GM12892 (cell line): ENCODE data around the gene NOXO1.

Source experiments
- DNase-seq: peaks from one replicate; pipeline ENCODE4 v3.0.0; 2011; ENCODE audit not compliant: insufficient read length
- FAIRE-seq: peaks from 2 replicates; lab custom pipeline; 2011; peaks lifted over from hg19 to GRCh38; lab: Jason Lieb, UNC
- POLR2A ChIP-seq: IDR thresholded peaks from 2 replicates; pipeline ENCODE4 v1.6.1; 2011; ENCODE audit warnings: low read depth, low read length, control low read depth
- POLR2AphosphoS5 ChIP-seq: IDR thresholded peaks from 2 replicates; pipeline ENCODE4 v1.6.1; 2011; ENCODE audit warnings: low read depth, low read length, control low read depth
- TAF1 ChIP-seq: IDR thresholded peaks from 2 replicates; pipeline ENCODE4 v1.6.1; 2011; ENCODE audit warnings: low read depth, mild to moderate bottlenecking, control low read depth, low read length, borderline replicate concordance

Gene NOXO1

GRCh38 chr16:1982991-1983543 is 1.8 kb upstream of the NOXO1 start:
- FAIRE-seq (peak; percentile 30), DNase-seq (no peak)
- no peak for TF ChIP-seq TAF1
- no peak for TF ChIP-seq POLR2A
- no peak for TF ChIP-seq POLR2AphosphoS5

GRCh38 chr16:1982013-1982433 is 754 bp upstream of the NOXO1 start:
- TF ChIP-seq POLR2AphosphoS5 (no peak), POLR2A (no peak), TAF1 (no peak)
- no peak for FAIRE-seq
- DNase-seq, result no peak

- no peak for DNase-seq
- TF ChIP-seq POLR2AphosphoS5 (no peak), TAF1 (no peak), POLR2A (no peak)
- no peak for FAIRE-seq
Observed at GRCh38 chr16:1980770-1981087, 540 bp downstream of the NOXO1 start.

GRCh38 chr16:1980030-1980769 is 1.1 kb downstream of the NOXO1 start:
- TF ChIP-seq POLR2A (no peak), TAF1 (no peak), POLR2AphosphoS5 (no peak)
- DNase-seq, result no peak
- no peak for FAIRE-seq

- FAIRE-seq, result no peak
- no peak for DNase-seq
- TF ChIP-seq POLR2A (no peak), TAF1 (no peak), POLR2AphosphoS5 (no peak)
Observed at GRCh38 chr16:1979271-1980029, 1.8 kb downstream of the NOXO1 start.

GRCh38 chr16:1978476-1979120 is 2.7 kb downstream of the NOXO1 start:
- TF ChIP-seq POLR2A (no peak), POLR2AphosphoS5 (no peak), TAF1 (no peak)
- DNase-seq, result no peak
- FAIRE-seq, result no peak

GRCh38 chr16:1977875-1978268 is 3.4 kb downstream of the NOXO1 start:
- no peak for FAIRE-seq

GRCh38 chr16:1976951-1977874 is 4.1 kb downstream of the NOXO1 start:
- FAIRE-seq (no peak), DNase-seq (no peak)
- no peak for TF ChIP-seq POLR2A
- no peak for TF ChIP-seq TAF1
- TF ChIP-seq POLR2AphosphoS5, result no peak

More at GRCh38 chr16:1977875-1978268, 3.4 kb downstream of the NOXO1 start:
- DNase-seq, result no peak
- TF ChIP-seq POLR2A, result no peak
- no peak for TF ChIP-seq POLR2AphosphoS5
- no peak for TF ChIP-seq TAF1

- FAIRE-seq, result no peak
- DNase-seq, result no peak
- TF ChIP-seq POLR2AphosphoS5, result no peak
- TF ChIP-seq TAF1, result no peak
- TF ChIP-seq POLR2A, result no peak
Observed at GRCh38 chr16:1976216-1976520, 5.1 kb downstream of the NOXO1 start.

- DNase-seq (no peak), FAIRE-seq (no peak)
- no peak for TF ChIP-seq TAF1
- TF ChIP-seq POLR2A, result no peak
- TF ChIP-seq POLR2AphosphoS5, result no peak
Observed at GRCh38 chr16:1975432-1976215, 5.6 kb downstream of the NOXO1 start.
